GM19043 (cell line): ENCODE results near the gene MAPT.
"Not testable (repeated sequence)": the region's sequence is repeated elsewhere in the genome, so short reads cannot be mapped to it uniquely, and the experiment has no call there.

ENCODE experiments used
- ATAC-seq: cut with Tn5 transposase; IDR thresholded peaks from one replicate; pipeline ENCODE4 v1.9.1; 2021; ENCODE audit warnings: low read depth; ENCODE audit not compliant: unreplicated experiment

MAPT gene

DNA sequence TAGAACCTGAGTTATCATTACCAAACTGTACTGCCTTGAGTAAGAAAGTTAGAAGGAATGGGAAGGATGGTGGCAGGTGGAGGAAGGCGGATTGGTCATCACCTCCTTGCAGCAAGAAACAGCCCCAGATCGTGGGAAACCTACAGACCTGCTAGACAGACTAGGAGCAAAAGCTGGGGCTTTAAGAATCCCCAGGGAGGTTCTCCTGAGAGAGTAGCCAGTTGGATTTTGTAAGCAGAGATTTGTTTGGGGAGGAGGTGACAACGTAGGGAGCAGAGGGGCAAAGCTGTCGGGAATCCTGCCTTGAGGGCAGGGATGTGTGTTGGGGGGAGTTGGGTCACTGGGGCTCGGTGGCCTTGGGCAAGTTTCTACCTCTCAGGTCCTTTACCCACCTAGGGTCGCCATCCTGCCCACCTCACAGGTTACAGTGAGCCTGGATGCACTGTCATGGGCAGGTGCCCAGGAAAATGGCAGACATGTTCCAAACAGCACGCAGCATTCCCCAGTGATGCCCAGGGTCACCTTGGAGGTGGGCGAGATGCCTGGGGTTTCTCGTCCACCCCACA, 55.5 kb downstream of the MAPT start:
- no peak for ATAC-seq

GRCh38 chr17:45950888-45951287, 56.5 kb downstream of the MAPT start:
- ATAC-seq, result no peak

DNA sequence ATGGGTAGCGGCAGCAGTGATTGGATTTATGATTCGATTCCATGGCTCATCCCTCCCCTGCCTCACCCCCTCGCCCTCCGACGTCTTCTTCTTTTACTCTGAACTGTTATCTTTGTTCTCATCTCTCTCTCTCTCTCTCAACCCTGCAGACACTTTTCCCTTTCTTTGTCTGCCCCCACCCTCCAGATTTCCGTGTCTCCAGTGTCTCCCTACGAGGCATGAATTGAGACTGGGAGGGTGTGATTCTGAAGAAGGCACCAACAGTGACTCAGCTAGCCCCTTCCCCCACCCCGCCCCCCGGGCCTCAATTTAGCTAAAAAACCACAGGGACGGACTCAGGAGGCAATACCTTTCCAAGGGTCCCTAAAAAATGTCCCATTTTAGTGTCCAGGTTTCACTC, 57.0 kb downstream of the MAPT start:
- no peak for ATAC-seq

DNA sequence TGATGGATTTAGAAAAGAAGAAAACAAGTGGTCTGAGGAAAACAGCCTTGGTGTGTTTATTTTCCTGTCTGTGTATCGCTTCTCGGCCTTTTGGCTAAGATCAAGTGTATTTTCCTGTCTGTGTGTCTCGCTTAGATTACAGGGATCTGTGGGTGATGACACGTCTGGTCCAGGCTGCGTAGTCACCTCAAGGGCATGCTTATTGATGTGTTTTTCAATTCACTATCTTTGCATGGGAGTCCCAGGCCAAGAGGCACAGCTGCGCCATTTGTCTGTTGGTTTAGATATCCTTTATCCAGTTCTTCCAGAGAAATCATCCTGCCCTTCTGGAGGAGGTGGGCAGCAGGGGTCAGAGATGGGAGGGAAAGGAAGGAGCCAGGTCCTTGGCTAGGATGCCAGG, 57.6 kb downstream of the MAPT start:
- no peak for ATAC-seq

DNA sequence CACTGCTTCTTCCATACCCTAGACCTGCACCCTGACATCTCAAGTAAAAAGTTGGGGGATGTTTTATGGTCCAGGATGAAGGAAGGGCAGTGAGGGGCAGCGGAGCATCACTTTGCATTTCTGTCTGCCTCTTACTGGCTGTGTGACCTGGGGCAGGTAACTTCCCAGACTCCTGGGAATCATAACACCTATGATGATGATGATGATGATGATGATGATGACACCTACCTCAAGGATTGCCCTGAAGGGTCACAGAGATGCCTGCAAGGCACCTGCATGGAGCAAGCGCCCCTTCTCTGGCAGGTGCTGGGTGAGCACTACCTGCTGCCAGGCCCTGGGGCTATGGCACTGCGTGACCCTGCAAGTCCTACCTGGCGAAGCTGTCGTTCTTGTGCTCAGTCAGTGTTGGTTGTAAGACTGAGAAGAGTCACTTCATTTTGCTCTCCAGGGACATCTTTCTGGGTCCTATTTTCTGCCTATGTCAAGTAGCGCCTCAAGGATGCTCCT, 58.5 kb downstream of the MAPT start:
- no peak for ATAC-seq

GRCh38 chr17:45953561-45953960, 59.2 kb downstream of the MAPT start:
- ATAC-seq, result no peak

DNA sequence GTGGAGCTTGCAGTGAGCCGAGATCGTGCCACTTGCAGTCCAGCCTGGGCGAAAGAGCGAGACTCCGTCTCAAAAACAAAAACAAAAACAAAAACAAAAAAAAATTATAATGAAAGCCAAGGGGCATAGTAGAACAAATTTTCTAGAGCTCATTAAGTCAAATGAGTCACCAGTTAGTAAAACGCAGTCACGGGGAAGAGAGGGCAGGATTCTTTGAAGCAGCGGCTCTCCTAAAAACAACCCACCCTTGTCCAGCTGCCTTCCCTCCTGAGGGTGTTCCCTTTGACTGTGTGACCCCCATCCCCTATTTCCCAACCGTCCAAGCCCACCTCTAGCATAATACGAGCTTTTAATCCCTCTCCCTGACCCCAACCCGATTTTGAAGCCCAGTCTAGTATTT, 60.6 kb downstream of the MAPT start:
- ATAC-seq, result no peak

GRCh38 chr17:45955326-45955725, 61.0 kb downstream of the MAPT start:
- no peak for ATAC-seq

- no peak for ATAC-seq
Observed at GRCh38 chr17:45956090-45956489, 61.7 kb downstream of the MAPT start.

- not testable (repeated sequence) for ATAC-seq
Observed at GRCh38 chr17:45956746-45957145, 62.4 kb downstream of the MAPT start.

DNA sequence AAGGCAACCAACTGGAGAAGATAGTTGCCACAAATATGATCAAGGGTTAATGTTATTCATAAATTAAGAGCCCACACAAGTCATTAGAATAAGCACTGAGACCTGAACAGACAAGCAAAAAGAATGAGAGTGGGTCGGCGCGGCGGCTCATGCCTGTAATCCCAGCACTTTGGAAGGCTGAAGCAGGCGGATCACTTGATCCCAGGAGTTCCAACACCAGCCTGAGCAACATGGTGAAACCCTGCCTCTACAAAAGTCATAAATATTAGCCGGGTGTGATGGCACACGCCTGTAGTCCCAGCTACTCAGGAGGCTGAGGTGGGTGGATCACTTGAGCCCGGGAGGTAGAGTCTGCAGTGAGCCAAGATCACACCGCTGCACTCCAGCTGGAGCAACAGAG, 64.0 kb downstream of the MAPT start:
- ATAC-seq, result no peak

DNA sequence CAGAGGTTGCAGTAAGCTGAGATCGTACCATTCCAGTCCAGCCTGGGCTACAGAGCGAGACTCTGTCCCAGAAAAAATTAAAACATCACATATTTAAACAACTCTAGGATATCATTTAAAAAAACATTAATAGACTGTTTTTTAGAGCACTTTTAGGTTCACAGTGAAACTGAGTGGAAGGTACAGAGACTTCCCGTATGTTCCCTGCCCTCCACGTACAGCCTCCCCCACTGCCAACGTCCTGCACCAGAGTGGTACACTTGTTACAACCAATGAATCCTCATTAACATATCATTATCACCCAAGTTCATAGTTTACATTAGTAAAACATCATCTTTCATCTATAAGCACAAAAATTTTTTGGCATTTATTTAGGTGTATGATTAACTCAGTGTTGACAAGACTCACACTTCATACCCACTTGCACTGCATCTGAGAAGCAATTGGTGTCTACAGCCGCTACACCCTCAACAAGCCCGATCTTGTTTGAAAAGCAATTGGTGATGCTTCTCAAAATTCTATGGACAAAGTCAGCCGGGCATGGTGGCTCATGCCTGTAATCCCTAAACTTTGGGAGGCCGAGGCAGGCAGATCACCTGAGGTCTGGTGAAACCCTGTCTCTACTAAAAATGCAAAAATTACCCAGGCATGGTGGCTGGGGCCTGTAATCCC, 64.8 kb downstream of the MAPT start:
- no peak for ATAC-seq

DNA sequence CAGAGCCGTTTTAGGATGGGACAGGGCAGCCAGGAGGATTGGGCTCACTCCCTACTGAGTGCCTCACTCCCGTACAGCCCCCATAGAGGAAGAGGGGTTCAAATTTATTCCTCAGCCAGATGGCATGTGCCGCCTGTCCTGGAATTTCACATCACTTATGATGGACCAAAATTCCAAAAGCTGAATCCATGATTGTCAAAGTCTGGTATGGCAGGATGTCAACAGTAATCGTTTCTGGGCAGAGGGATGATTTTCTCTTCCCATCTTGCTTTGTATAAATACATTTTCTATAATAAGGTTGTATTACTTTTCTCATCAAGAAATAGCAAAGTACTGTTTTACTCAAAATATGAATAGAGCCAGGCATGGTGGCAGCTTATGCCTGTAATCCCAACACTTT, 66.0 kb downstream of the MAPT start:
- no peak for ATAC-seq

- no peak for ATAC-seq
Observed at GRCh38 chr17:45961206-45961605, 66.9 kb downstream of the MAPT start.

- no peak for ATAC-seq
Observed at GRCh38 chr17:45962221-45962972, 68.0 kb downstream of the MAPT start.

DNA sequence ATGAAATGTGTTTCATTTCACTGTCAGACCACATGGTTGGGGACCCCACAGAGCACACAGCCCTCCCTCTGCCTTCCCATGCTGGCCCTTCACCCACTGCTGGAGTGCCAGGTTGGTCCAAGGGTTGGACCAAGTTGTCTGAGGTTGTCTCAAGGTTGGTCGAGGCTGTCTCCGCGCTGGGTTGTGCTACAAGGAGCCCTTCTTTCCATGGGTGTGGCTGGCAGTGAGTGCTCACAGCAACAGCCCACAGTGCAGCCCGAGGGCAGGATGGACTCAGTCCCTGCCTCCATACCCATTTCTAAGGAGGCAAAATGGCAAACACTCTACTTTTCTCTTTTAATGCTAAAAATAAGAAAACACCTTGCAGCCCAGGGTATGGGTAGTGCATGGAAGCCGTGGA, 68.9 kb downstream of the MAPT start:
- ATAC-seq, result no peak

DNA sequence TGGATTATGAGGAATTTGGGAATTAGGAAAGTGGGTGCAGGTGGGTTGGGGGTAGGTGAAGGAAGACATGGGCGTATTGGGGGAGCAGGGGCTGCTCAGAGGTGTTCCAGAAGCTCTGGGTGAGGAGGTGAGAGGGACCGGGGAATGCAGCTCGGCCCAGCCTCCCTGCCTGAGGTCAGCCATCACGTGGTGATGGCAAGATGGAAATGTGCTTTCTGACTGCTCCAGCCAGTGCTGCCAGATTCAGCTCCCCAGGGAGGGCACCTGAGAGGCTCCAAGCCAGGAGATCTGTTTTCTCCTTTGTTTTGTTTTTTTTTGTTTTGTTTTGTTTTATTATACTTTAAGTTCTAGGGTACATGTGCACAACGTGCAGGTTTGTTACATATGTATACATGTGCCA, 69.5 kb downstream of the MAPT start:
- ATAC-seq, result no peak

GRCh38 chr17:45964634-45965033, 70.3 kb downstream of the MAPT start:
- no peak for ATAC-seq

DNA sequence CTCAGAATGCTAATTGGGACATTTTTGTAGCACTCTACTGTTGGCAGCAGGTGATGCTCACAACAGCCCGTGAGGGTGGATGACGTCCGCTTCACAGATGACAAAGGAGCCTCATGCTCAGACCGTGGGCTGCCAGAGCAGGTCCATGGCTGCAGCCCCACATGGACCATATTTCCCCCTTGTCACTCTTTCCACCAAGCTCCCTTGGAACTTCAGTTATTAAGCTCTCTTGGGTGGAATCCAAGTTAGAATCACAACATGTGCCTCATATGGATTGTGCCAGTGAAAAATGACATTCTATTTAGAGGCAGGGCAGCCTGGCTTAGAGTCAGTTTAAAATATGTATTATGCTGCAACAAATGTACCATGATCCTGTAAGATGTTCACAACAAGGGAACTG, 71.5 kb downstream of the MAPT start:
- no peak for ATAC-seq

GRCh38 chr17:45966606-45967280, 72.4 kb downstream of the MAPT start:
- ATAC-seq, result no peak

DNA sequence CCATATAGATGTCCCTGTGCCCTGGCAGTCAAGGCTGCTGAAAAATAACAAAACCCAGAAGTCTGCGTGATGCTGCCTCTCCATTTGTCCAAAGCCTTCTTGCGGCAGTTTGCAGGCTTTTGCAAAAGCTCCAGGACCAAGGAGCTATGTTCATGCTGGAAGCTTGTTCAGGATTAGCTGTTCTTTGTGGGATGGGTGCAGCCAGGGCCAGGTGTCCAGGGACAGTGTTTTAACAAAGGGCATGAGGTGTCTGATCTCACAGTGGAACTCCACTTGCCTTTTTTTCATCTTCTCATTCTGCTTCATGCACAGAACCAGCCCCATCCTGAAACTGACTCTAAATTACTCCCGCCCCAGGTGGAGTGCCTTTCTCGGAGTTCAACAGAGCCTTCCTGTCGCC, 73.0 kb downstream of the MAPT start:
- no peak for ATAC-seq
